GM18858 (cell line): ENCODE measurements around the gene GYS1.
"Not testable (repeated sequence)": the region's sequence is repeated elsewhere in the genome, so short reads cannot be mapped to it uniquely, and the experiment has no call there.

Experiments used
- ATAC-seq: cut with Tn5 transposase; IDR thresholded peaks from one replicate; pipeline ENCODE4 v1.9.1; 2021; ENCODE audit not compliant: unreplicated experiment

Gene GYS1

GRCh38 chr19:48946463-48947257 is 46.4 kb downstream of the GYS1 start:
- ATAC-seq = no peak

- no peak for ATAC-seq
These were observed 47.3 kb downstream of the GYS1 start for GRCh38 chr19:48945817-48946216.

GRCh38 chr19:48945415-48945814 is 47.7 kb downstream of the GYS1 start:
- no peak for ATAC-seq

GRCh38 chr19:48943081-48943480 is 50.0 kb downstream of the GYS1 start:
- no peak for ATAC-seq

- no peak for ATAC-seq
These were observed 52.2 kb downstream of the GYS1 start for GRCh38 chr19:48940902-48941301.

- no peak for ATAC-seq
These were observed 54.9 kb downstream of the GYS1 start for GRCh38 chr19:48938256-48938655.

GRCh38 chr19:48935864-48936263 is 57.2 kb downstream of the GYS1 start:
- ATAC-seq = no peak

GRCh38 chr19:48934837-48935236 is 58.3 kb downstream of the GYS1 start:
- no peak for ATAC-seq

- ATAC-seq = no peak
These were observed 59.7 kb downstream of the GYS1 start, which contains the start of gene DHDH for GRCh38 chr19:48933382-48933932. Gene DHDH (plus strand): TSS chr19:48933699. CDS start chr19:48933722, 23 bp downstream.

- no peak for ATAC-seq
These were observed 64.7 kb downstream of the GYS1 start for GRCh38 chr19:48928164-48929025.

- not testable (repeated sequence) for ATAC-seq
These were observed 65.4 kb downstream of the GYS1 start for GRCh38 chr19:48927692-48928091.

- ATAC-seq = no peak
These were observed 66.2 kb downstream of the GYS1 start for GRCh38 chr19:48926909-48927308.

- ATAC-seq = not testable (repeated sequence)
These were observed 67.2 kb downstream of the GYS1 start for GRCh38 chr19:48925890-48926289.

GRCh38 chr19:48925240-48925843 is 67.8 kb downstream of the GYS1 start:
- ATAC-seq = no peak

GRCh38 chr19:48922548-48923490 is 70.3 kb downstream of the GYS1 start:
- no peak for ATAC-seq

GRCh38 chr19:48921721-48922500 is 71.2 kb downstream of the GYS1 start:
- no peak for ATAC-seq

- no peak for ATAC-seq
These were observed 72.2 kb downstream of the GYS1 start for GRCh38 chr19:48920949-48921348.

- ATAC-seq = not testable (repeated sequence)
These were observed 73.8 kb downstream of the GYS1 start for GRCh38 chr19:48919271-48919670.

- no peak for ATAC-seq
These were observed 74.3 kb downstream of the GYS1 start for GRCh38 chr19:48918801-48919247.
